Peyer's patch (tissue), 4 donors: ENCODE data around the gene ABCD1. TPM values are rescaled to one million over a fixed set of nuclear protein-coding genes. Genes with fewer than 3 reads are reported as not detected.

ENCODE experiments used
- DNase-seq, 3 donors: peaks; one replicate each; pipeline ENCODE4 v3.0.0-alpha.2; 2017 to 2019
- H3K27ac ChIP-seq, 4 donors: fragments of 200-600 bp; sonication (generic); one replicate each; pipeline ENCODE4 v1.5.1; 2016 to 2019
- H3K27me3 ChIP-seq, 2 donors: fragments of 200-600 bp; sonication (generic); one replicate each; pipeline ENCODE4 v1.5.1; 2019
- H3K36me3 ChIP-seq, 3 donors: fragments of 200-600 bp; sonication (generic); one replicate each; pipeline ENCODE4 v1.5.1; 2016 to 2019
- H3K4me1 ChIP-seq, 4 donors: fragments of 200-600 bp; sonication (generic); one replicate each; pipeline ENCODE4 v1.5.1; 2016 to 2019
- H3K4me3 ChIP-seq, 4 donors: fragments of 200-600 bp; sonication (generic); 1 replicate in 3 of 4; 2 replicates in 1 of 4; pipeline ENCODE4 v1.5.1; 2016 to 2019; ENCODE audit warnings: mild to moderate bottlenecking in 1 of 4
- H3K9me3 ChIP-seq, 4 donors: fragments of 200-600 bp; sonication (generic); one replicate each; pipeline ENCODE4 v1.5.1; 2016 to 2019; ENCODE audit warnings: mild to moderate bottlenecking in 1 of 4
- CTCF ChIP-seq, 6 experiments: fragments of 450-650 bp in 4 of 6; fragments of 200-600 bp in 2 of 6; sonication (generic) in 1 of 6; IDR thresholded peaks; one replicate each; pipeline ENCODE4 v1.5.1; 2017 to 2019; ENCODE audit warnings: antibody characterized with exemption in 6 of 6, mild to moderate bottlenecking in 3 of 6, moderate library complexity in 1 of 6
- POLR2A ChIP-seq, 2 donors: fragments of 450-650 bp; IDR thresholded peaks; one replicate each; pipeline ENCODE4 v1.5.1; 2017; ENCODE audit warnings: antibody characterized with exemption in 2 of 2, mild to moderate bottlenecking in 2 of 2, moderate library complexity in 2 of 2
- total RNA-seq, 4 donors: library from RNA; depleted of rRNA; stranded (reverse); fragments of >200 nt; gene quantifications; one replicate each; pipeline ENCODE4 v1.1.0, GENCODE V29; 2016

ABCD1 gene
- total RNA-seq, 4 donors from 2014 or later = 14.9 to 94.2 (median 68.0) TPM

- H3K4me3 ChIP-seq = no peak overlapping the region
- no peak overlapping the region for H3K27ac ChIP-seq
- H3K9me3 ChIP-seq = no peaks in the 10 kb centered on the region
- no peak for TF ChIP-seq POLR2A (IDR thresholded peaks at IDR 0.05)
- no peak for TF ChIP-seq CTCF (IDR thresholded peaks at IDR 0.05)
- H3K36me3 ChIP-seq = no peaks in the 10 kb centered on the region
- H3K27me3 ChIP-seq = no peaks in the 10 kb centered on the region
- no peaks in the 10 kb centered on the region for H3K4me1 ChIP-seq
- DNase-seq = peak in 1 of 3 donors; percentile 13
These were observed 37.2 kb downstream of the ABCD1 start for GRCh38 chrX:153761863-153762262.

- DNase-seq = no peak
- Histone ChIP-seq H3K9me3 (no peaks in the 10 kb centered on the region), H3K27ac (no peak overlapping the region), H3K27me3 (no peaks in the 10 kb centered on the region), H3K4me3 (no peak overlapping the region), H3K4me1 (no peaks in the 10 kb centered on the region), H3K36me3 (no peaks in the 10 kb centered on the region)
- no peak for TF ChIP-seq POLR2A (IDR thresholded peaks at IDR 0.05)
- no peak for TF ChIP-seq CTCF (IDR thresholded peaks at IDR 0.05)
These were observed 38.0 kb downstream of the ABCD1 start for GRCh38 chrX:153762626-153763173.

GRCh38 chrX:153763298-153763932, 38.8 kb downstream of the ABCD1 start:
- Histone ChIP-seq H3K27me3 (no peaks in the 10 kb centered on the region), H3K27ac (no peak overlapping the region), H3K4me3 (no peak overlapping the region), H3K9me3 (no peaks in the 10 kb centered on the region), H3K4me1 (no peaks in the 10 kb centered on the region), H3K36me3 (no peaks in the 10 kb centered on the region)
- DNase-seq = peak in 1 of 3 donors; percentile 23
- TF ChIP-seq POLR2A (IDR thresholded peaks at IDR 0.05) = no peak
- no peak for TF ChIP-seq CTCF (IDR thresholded peaks at IDR 0.05)

GRCh38 chrX:153763989-153764755, 39.5 kb downstream of the ABCD1 start, which contains the start of gene PLXNB3:
TSS of gene PLXNB3 (plus strand) at chrX:153764249. CDS start at chrX:153765536, 1,287 bp downstream.
- Histone ChIP-seq H3K4me3 (peak within 1 kb of the TSS in 1 of 4 donors; percentile 22), H3K27ac (peak within 1 kb of the TSS in 1 of 4 donors; percentile 5), H3K9me3 (no peaks in the 10 kb centered on the region), H3K36me3 (no peaks in the 10 kb centered on the region), H3K27me3 (no peaks in the 10 kb centered on the region), H3K4me1 (no peaks in the 10 kb centered on the region)
- DNase-seq = peak; percentile 83 to 92 (median 84)
- TF ChIP-seq CTCF (IDR thresholded peaks at IDR 0.05) (peak; percentile 55 to 90 (median 82)), POLR2A (IDR thresholded peaks at IDR 0.05) (no peak)

- Histone ChIP-seq H3K27ac (peak overlapping the region in 1 of 4 donors; percentile 5), H3K4me1 (no peaks in the 10 kb centered on the region), H3K36me3 (no peaks in the 10 kb centered on the region), H3K27me3 (no peaks in the 10 kb centered on the region), H3K4me3 (no peak overlapping the region), H3K9me3 (no peaks in the 10 kb centered on the region)
- no peak for TF ChIP-seq POLR2A (IDR thresholded peaks at IDR 0.05)
- TF ChIP-seq CTCF (IDR thresholded peaks at IDR 0.05) = no peak
- DNase-seq = peak in 1 of 3 donors; percentile 20
These were observed 40.1 kb downstream of the ABCD1 start for GRCh38 chrX:153764786-153765137.
